Middle frontal gyrus (tissue), 1 donor: Measurements from ENCODE around the gene PTCRA.
"Not testable (repeated sequence)": the region's sequence is repeated elsewhere in the genome, so short reads cannot be mapped to it uniquely, and the experiment has no call there.

Experiments
- DNase-seq: peaks from one replicate; pipeline ENCODE4 v3.0.0-alpha.2; 2015; ENCODE audit warnings: low spot score; ENCODE audit errors: extremely low spot score

The PTCRA gene

DNA sequence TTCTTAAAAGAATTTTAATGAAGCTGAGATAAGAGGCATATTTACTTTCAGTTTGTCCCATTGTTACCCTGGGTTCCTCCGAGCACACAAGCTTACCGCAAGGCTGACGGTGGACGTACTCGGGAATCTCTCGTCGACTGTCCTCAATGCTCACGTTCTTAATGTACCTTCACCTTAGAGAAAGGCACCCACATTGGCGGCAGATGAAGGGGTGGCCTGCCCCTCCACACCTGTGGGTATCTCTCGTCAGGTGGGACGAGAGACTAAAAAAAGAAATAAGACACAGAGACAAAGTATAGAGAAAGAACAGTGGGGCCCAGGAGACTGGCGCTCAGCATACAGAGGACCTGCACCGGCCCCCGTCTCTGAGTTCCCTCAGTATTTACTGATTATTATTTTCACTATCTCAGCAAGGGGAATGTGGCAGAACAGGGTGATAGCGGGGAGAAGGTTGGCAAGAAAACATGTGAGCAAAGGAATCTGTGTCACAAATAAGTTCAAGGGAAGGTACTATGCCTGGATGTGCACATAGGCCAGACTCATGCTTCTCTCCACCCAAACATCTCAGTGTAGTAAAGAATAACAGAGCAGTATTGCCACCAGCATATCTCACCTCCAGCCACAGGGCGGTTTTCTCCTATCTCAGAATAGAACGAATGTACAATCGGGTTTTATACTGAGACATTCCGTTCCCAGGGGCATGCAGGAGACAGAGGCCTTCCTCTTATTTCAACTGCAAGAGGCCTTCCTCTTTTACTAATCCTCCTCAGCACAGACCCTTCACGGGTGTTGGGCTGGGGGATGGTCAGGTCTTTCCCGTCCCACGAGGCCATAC, 13.2 kb upstream of the PTCRA start:
- DNase-seq: not testable (repeated sequence)

DNA sequence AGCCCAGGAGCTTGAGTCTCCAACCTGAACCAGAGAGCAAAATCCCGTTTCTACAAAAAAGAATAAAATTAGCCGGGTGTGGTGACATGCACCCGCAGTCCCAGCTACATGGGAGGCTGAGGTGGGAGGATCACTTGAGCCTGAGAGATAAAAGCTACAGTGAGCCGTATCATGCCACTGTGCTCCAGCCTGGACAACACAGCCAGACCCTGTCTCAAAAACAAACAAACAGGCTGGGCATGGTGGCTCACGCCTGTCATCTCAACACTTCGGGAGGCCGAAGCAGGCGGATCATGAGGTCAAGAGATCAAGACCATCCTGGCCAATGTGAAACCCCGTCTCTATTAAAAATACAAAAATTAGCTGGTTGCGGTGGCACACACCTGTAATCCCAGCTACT, 11.4 kb upstream of the PTCRA start:
- no peak for DNase-seq

- DNase-seq: no peak
Measured at GRCh38 chr6:42907336-42907735, 8.5 kb upstream of the PTCRA start.

DNA sequence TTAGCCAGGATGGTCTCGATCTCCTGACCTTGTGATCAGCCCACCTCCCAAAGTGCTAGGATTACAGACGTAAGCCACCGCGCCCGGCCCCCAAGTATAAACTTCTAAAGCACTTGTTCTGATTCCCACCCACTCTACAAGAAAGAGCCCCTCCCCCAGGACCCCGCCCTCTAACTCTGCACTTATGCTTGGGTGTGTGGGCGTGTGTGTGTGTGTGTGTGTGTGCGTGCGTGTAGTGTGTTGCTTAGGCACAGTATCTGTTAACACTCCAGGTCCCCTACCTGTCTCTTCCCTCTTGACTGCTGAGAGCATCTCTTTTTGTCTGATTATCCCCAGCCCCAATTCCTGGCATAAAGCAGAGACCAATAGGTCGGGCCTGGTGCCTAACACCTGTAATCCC, 6.0 kb upstream of the PTCRA start:
- no peak for DNase-seq

DNA sequence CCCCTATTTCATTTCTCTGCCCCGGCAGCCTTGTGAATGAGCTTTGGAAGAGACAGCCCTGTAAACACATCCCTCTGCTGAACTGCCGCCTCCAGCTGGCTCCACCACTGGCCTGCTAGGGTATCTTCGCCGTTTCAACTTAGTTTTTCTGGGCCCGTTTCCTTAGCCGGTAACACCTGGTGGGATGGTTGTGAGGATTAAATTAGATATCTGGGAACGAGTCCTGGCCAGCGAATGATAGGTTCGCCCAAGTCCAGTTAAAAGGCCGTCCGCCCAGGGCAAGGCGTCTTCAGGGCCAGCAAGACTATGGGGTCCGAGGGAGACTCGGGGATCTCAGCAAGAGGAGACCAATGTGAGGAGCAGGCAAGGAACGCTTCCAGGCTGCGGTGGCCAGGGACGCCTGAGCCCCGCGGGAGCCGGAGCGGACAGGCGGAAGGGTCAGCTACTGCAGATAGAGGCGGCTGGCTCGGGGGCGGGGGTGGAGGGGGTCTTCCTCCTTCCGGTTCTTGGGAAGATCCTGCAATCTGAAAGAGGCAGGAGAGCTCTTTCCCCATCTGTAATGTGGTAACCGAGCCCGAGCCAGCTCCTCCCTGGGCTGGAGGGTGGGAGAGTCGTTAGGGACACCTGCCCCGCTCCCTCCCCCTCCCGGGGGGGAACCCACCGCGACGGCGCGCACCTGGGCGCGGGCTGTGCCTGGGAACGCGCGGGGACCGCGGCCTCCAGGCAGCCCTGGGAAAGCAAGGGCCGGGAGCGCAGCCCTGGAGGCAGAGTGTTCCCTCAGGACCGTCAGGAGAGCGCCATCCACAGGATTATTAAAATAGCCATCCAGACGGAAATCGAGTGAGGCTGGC, 4.5 kb upstream of the PTCRA start:
- DNase-seq: no peak

GRCh38 chr6:42914546-42914945, 1.3 kb upstream of the PTCRA start:
- no peak for DNase-seq

DNA sequence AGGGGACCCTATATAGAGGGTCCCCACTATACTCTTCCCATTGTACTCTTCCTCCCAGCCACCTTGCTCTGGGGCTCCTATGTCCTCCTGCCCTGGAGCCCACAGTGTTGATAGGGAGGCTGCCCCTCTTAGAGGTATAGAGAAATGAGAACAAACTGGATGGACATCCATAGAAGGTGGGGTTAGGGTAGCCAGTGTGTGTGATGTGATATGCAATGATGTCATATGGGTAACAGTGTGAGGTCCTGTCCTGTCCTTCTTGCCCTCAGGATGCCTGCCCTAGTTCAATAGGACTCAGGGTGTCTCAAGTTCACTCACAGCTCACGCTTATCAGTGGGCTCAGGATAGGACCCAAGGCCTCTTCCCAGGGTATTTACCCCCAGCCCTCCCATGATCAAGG, 435 bp downstream of the PTCRA start:
- no peak for DNase-seq

DNA sequence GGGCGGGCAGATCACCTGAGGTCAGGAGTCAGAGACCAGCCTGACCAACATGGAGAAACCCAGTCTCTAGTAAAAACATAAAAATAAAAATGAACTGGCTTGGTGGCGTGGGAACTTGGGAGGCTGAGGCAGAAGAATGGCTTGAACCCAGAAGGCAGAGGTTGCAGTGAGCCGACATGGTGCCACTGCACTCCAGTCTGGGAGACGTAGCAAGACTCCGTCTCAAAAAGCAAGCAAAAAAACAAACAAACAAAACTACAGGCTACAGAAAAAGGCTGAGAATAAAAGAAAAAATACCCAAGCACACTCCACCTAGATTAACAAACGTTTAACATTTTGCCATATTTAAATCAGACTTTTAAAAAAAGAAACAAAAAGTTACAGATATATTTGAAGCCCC, 5.9 kb downstream of the PTCRA start:
- DNase-seq: no peak

DNA sequence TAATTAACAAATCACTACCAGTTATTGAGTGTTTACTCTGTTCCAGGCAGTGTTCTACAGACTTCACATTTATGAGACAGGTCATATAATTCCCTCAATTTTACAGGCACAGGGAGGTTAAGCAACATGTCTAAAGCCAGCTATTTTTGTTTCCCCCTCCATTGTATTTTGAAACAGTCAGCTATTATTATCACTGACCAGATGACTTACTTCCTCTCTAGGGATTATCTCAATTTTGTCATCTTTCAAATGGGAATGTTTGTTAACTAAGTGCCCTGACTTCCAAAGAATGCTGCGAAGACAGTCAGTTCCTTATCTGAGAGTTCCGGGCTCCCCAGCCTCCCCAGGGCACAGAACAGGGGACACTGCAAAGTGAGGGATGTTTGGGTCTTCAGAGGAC, 7.8 kb downstream of the PTCRA start:
- no peak for DNase-seq

DNA sequence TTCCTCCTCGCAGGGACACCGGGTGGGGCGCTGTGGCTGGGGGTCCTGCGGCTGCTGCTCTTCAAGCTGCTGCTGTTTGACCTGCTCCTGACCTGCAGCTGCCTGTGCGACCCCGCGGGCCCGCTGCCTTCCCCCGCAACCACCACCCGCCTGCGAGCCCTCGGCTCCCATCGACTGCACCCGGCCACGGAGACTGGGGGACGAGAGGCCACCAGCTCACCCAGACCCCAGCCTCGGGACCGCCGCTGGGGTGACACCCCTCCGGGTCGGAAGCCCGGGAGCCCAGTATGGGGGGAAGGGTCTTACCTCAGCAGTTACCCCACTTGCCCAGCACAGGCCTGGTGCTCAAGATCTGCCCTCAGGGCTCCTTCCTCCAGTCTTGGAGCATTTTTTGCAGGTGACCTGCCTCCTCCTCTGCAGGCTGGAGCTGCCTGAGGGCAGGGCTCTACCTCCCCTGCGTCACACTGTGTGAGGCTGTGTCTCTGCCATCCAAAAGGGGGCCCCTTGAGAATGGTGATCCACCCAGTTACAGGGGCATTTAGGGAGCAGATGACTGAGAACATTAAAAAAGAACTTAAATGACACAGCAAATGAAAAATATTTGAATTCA, 9.5 kb downstream of the PTCRA start:
- DNase-seq: no peak

- peak; percentile 91 for DNase-seq
Measured at GRCh38 chr6:42928986-42929820, 13.3 kb downstream of the PTCRA start, which contains the start of gene CNPY3. Gene CNPY3 (plus strand): TSS chr6:42929480. CDS start chr6:42929571, 91 bp downstream.

DNA sequence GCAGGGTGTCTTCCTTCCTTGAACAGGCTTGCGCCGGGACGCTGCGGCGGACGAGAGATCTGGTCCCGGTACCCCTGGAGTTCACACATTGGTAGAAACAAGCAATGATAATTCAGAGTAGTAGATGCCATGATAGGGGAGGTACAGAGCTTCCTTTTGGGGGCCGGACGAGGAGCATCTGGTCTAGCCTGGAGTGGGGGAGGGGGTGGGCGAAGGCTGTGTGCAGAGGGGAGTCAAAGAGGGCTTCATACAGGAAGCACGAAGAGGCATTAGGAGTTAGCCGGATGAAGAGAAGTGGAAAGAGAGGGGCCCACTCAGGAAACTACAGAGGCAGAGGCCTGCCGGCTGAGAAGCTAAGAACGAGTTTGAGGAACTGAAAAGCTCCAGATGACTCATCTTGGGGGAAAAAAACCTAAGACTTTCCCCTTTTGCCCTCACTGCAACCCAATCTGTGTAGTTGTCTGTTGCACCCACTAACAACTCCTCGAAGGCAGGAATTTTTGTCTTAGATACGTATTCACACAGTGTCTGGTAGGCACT, 14.0 kb downstream of the PTCRA start:
- DNase-seq: peak; percentile 7

- DNase-seq: no peak
Measured at GRCh38 chr6:42932412-42932811, 16.6 kb downstream of the PTCRA start.

GRCh38 chr6:42933205-42933604, 17.4 kb downstream of the PTCRA start:
- DNase-seq: no peak

DNA sequence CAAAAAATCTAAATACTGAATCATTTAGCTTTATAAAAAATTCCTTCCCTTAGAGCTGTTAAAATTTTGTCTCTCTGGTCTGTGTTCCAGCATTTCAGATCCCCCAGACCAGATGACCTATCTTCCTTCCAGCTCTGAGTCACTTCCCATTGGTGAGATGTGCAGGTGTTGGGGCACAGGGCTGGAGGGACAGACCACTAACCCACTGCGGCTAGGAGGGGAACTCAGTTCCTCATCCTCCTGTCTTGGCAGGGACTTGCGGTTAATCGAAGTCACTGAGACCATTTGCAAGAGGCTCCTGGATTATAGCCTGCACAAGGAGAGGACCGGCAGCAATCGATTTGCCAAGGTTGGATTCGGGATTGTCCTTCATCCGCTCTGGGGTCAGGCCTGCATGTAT, 19.5 kb downstream of the PTCRA start:
- no peak for DNase-seq

- no peak for DNase-seq
Measured at GRCh38 chr6:42936398-42936797, 20.5 kb downstream of the PTCRA start.

DNA sequence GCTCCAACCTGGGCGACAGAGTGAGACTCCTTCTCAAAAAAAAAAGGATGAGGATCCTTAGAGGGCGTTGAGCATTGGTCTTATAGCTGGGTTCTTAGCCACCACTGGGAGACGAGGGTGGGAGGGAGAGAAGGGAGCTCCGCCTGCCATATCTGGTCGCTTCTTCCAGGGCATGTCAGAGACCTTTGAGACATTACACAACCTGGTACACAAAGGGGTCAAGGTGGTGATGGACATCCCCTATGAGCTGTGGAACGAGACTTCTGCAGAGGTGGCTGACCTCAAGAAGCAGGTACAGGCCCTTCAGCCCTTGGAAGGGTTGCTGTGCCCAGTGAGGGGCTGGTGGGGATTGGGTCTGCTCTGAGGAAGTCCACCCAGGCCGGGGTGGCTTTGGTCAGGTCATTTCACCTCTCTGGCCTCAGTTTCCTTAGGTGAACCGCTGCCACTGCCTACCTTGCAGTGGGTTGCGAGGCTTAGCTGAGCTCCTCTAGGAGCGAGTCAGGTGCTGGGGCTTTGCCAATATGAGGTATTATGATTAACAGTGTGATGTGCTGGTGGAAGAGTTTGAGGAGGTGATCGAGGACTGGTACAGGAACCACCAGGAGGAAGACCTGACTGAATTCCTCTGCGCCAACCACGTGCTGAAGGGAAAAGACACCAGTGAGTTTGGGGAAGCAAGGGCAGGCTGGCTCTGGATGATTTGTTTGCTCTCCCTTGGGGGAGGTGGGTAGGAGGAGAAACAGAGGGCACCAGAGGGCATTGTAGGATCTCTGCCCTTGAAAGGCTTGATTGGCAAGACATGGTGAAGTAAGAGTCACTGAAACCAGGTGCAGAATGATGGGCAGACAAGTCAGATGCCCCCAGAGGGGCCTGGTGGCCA, 21.9 kb downstream of the PTCRA start:
- no peak for DNase-seq

- DNase-seq: no peak
Measured at GRCh38 chr6:42938428-42938796, 22.6 kb downstream of the PTCRA start.

GRCh38 chr6:42938987-42939809, 23.3 kb downstream of the PTCRA start:
- no peak for DNase-seq
